ENCODE data around the gene EXOC6B. TPM values are rescaled to one million over a fixed set of nuclear protein-coding genes. Genes with fewer than 3 reads are reported as not detected.

Gene EXOC6B
- total RNA-seq, 1 experiment from 2014 or later, result 34.3 TPM

GRCh38 chr2:72261076-72261475, 564.8 kb downstream of the EXOC6B start:
- no peaks in the 10 kb centered on the region for H4K20me1 ChIP-seq (ENCODE audit: insufficient read depth)
- no peaks in the 10 kb centered on the region for H3K9me2 ChIP-seq (ENCODE audit: insufficient read depth)
- ChIA-PET POLR2A (ENCODE audit: unreplicated experiment) (no interaction called here), CTCF (no interaction called here)
- no peak overlapping the region for H3K27ac ChIP-seq
- no peak overlapping the region for H3K4me3 ChIP-seq
- BruUV-seq (replicated peaks), result no TSS peak
- DNase-seq, result no peak
- no peaks in the 10 kb centered on the region for H3K36me3 ChIP-seq (ENCODE audit: low read depth)
- H3K4me2 ChIP-seq, result no peak overlapping the region
- no peaks in the 10 kb centered on the region for H3K79me2 ChIP-seq (ENCODE audit: low read depth)
- H3K9me3 ChIP-seq (ENCODE audit: insufficient read depth, low read depth), result no peaks in the 10 kb centered on the region
- no peaks in the 10 kb centered on the region for H3K27me3 ChIP-seq (ENCODE audit: insufficient read depth, low read depth)
- no peak overlapping the region for H2AFZ ChIP-seq
- TF ChIP-seq EZH2 (IDR thresholded peaks at IDR 0.05; ENCODE audit: low read depth) (no peak), CTCF (conservative IDR thresholded peaks at IDR 0.05) (no peak)
- H3K4me1 ChIP-seq (replicated peaks; ENCODE audit: insufficient read depth), result no peaks in the 10 kb centered on the region
- no peaks in the 10 kb centered on the region for H3F3A ChIP-seq (ENCODE audit: insufficient read depth, low read depth)
- intact Hi-C loops (cut with micrococcal nuclease; ENCODE audit: unreplicated experiment), result no loop called here

- ChIA-PET POLR2A (ENCODE audit: unreplicated experiment) (no interaction called here), CTCF (no interaction called here)
- Histone ChIP-seq H3K9me3 (ENCODE audit: insufficient read depth, low read depth) (no peaks in the 10 kb centered on the region), H3F3A (ENCODE audit: insufficient read depth, low read depth) (no peaks in the 10 kb centered on the region), H3K79me2 (ENCODE audit: low read depth) (no peaks in the 10 kb centered on the region), H3K36me3 (ENCODE audit: low read depth) (no peaks in the 10 kb centered on the region), H3K4me3 (no peak overlapping the region), H3K27me3 (ENCODE audit: insufficient read depth, low read depth) (no peaks in the 10 kb centered on the region), H4K20me1 (ENCODE audit: insufficient read depth) (no peaks in the 10 kb centered on the region), H3K9me2 (ENCODE audit: insufficient read depth) (no peaks in the 10 kb centered on the region; the same call in 1 of the 2 replicates), H3K4me1 (replicated peaks; ENCODE audit: insufficient read depth) (no peaks in the 10 kb centered on the region), H3K27ac (no peak overlapping the region), H2AFZ (no peak overlapping the region), H3K4me2 (no peak overlapping the region)
- no TSS peak for BruUV-seq (replicated peaks)
- no peak for TF ChIP-seq EZH2 (IDR thresholded peaks at IDR 0.05; ENCODE audit: low read depth)
- TF ChIP-seq CTCF (conservative IDR thresholded peaks at IDR 0.05), result no peak
- intact Hi-C loops (cut with micrococcal nuclease; ENCODE audit: unreplicated experiment), result no loop called here
- DNase-seq, result no peak
These were observed 570.3 kb downstream of the EXOC6B start for GRCh38 chr2:72255540-72255939.

GRCh38 chr2:72254831-72255451, 570.9 kb downstream of the EXOC6B start:
- CTCF ChIA-PET, result no interaction called here
- H3F3A ChIP-seq (ENCODE audit: insufficient read depth, low read depth), result no peaks in the 10 kb centered on the region
- no peaks in the 10 kb centered on the region for H3K79me2 ChIP-seq (ENCODE audit: low read depth)
- no peaks in the 10 kb centered on the region for H3K36me3 ChIP-seq (ENCODE audit: low read depth)
- H3K9me3 ChIP-seq (ENCODE audit: insufficient read depth, low read depth), result no peaks in the 10 kb centered on the region
- POLR2A ChIA-PET (ENCODE audit: unreplicated experiment), result no interaction called here
- no peaks in the 10 kb centered on the region for H3K27me3 ChIP-seq (ENCODE audit: insufficient read depth, low read depth)
- intact Hi-C loops (cut with micrococcal nuclease; ENCODE audit: unreplicated experiment), result no loop called here
- no peak overlapping the region for H3K4me3 ChIP-seq
- TF ChIP-seq EZH2 (IDR thresholded peaks at IDR 0.05; ENCODE audit: low read depth), result no peak
- no peak for TF ChIP-seq CTCF (conservative IDR thresholded peaks at IDR 0.05)
- no peak overlapping the region for H3K4me2 ChIP-seq
- H2AFZ ChIP-seq, result no peak overlapping the region
- H4K20me1 ChIP-seq (ENCODE audit: insufficient read depth), result no peaks in the 10 kb centered on the region
- H3K4me1 ChIP-seq (replicated peaks; ENCODE audit: insufficient read depth), result no peaks in the 10 kb centered on the region
- DNase-seq, result no peak
- H3K9me2 ChIP-seq (ENCODE audit: insufficient read depth), result no peaks in the 10 kb centered on the region; the same call in 1 of the 2 replicates
- BruUV-seq (replicated peaks), result no TSS peak
- no peak overlapping the region for H3K27ac ChIP-seq
